Fibroblast of the conjunctiva (primary cell): ENCODE results near the gene FRG2B.
"Not testable (repeated sequence)": the region's sequence is repeated elsewhere in the genome, so short reads cannot be mapped to it uniquely, and the experiment has no call there.

ENCODE experiments used
- DNase-seq: peaks from one replicate; pipeline ENCODE4 v3.0.0-alpha.2; 2010; ENCODE audit warnings: low read depth

FRG2B gene

GRCh38 chr10:133599869-133600268 lies 26.7 kb downstream of the FRG2B start:
- DNase-seq = not testable (repeated sequence)

GRCh38 chr10:133592716-133593115 lies 33.9 kb downstream of the FRG2B start:
- DNase-seq = no peak

GRCh38 chr10:133590970-133591359 lies 35.6 kb downstream of the FRG2B start:
- DNase-seq = no peak

- no peak for DNase-seq
Observed at GRCh38 chr10:133590226-133590969, 36.2 kb downstream of the FRG2B start.

GRCh38 chr10:133577037-133577436 lies 49.6 kb downstream of the FRG2B start:
- DNase-seq = not testable (repeated sequence)
